HL-60 (cell line): ENCODE measurements around the gene CAMKK1.
A peak's percentile ranks its signal among the peaks of the same experiment; 100 is the strongest.
"Not testable (repeated sequence)": the region's sequence is repeated elsewhere in the genome, so short reads cannot be mapped to it uniquely, and the experiment has no call there.

Source experiments
- DNase-seq, 2 experiments: peaks; one replicate each; pipeline ENCODE4 v3.0.0-alpha.2; 2010 to 2020; ENCODE audit warnings: low read depth in 1 of 2, low spot score in 1 of 2
- H3K27ac ChIP-seq: fragments of 250-450 bp; sonication (Bioruptor Pico); replicated peaks from 2 replicates; pipeline ENCODE4 v1.5.1; 2020; ENCODE audit warnings: mild to moderate bottlenecking, moderate library complexity
- H3K27me3 ChIP-seq: fragments of 250-450 bp; sonication (Bioruptor Pico); 2 replicates; pipeline ENCODE4 v1.5.1; 2021; ENCODE audit warnings: mild to moderate bottlenecking, moderate library complexity; ENCODE audit not compliant: insufficient read depth, poor library complexity, severe bottlenecking
- H3K4me3 ChIP-seq: replicated peaks from 2 replicates; pipeline ENCODE4 v1.5.1; 2011; ENCODE audit warnings: mild to moderate bottlenecking, control low read depth, low read length; ENCODE audit not compliant: insufficient read depth
- GABPA ChIP-seq: IDR thresholded peaks from 2 replicates; pipeline ENCODE4 v1.6.1; 2012; ENCODE audit warnings: low read depth
- POLR2AphosphoS5 ChIP-seq: IDR thresholded peaks from 2 replicates; pipeline ENCODE4 v1.6.1; 2012; ENCODE audit warnings: low read depth
- SPI1 ChIP-seq: IDR thresholded peaks from 2 replicates; pipeline ENCODE4 v1.6.1; 2012; ENCODE audit warnings: low read depth, mild to moderate bottlenecking, borderline replicate concordance
- TF ChIP-seq, protein P1 (sequence below): IDR thresholded peaks from one replicate; pipeline ENCODE4 v1.5.1; 2011; ENCODE audit warnings: low read length, control low read depth, inconsistent platforms; ENCODE audit not compliant: insufficient read depth
- TF ChIP-seq, protein P2 (sequence below): IDR thresholded peaks from 2 replicates; pipeline ENCODE4 v1.6.1; 2012; ENCODE audit warnings: low read depth; ENCODE audit not compliant: insufficient replicate concordance

Gene CAMKK1

DNA sequence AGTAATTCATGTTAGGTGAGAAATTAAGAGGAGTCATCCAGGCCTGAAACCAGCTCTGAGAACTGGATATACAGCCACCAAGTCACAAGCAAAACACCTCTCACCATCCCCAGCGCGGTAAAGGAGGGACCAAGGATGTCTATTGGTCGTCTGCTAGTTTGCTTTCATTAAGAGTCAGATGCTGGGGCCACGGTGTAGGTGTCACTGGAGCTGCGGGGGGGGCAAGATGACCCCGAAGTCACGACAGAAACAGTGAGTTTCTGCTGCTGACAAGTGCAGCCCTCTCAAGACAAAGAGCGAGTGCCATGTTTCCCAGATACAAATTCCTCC is 47.6 kb downstream of the CAMKK1 start:
- no peak for DNase-seq
- no peak for TF ChIP-seq POLR2AphosphoS5
- no peaks in the 10 kb centered on the region for H3K27me3 ChIP-seq
- peak overlapping the region; percentile 90 for H3K27ac ChIP-seq
- H3K4me3 ChIP-seq = peak overlapping the region; percentile 77

DNA sequence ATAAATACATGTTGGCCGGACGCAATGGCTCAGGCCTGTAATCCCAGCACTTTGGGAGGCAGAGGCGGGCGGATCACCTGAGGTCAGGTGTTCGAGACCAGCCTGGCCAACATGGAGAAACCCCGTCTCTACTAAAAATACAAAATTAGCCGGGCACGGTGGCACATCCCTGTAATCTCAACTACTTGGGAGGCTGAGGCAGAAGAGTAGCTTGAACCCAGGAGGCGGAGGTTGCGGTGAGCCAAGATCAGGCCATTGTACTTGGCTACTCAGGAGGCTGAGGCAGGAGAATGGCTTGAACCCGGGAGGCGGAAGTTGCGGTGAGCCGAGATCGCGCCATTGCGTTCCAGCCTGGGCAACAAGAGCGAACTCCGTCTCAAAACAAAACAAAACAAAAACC is 48.3 kb downstream of the CAMKK1 start:
- not testable (repeated sequence) for DNase-seq, H3K27me3 ChIP-seq, H3K27ac ChIP-seq
- peak overlapping the region; percentile 77; the same call in 1 of the 2 replicates for H3K4me3 ChIP-seq

DNA sequence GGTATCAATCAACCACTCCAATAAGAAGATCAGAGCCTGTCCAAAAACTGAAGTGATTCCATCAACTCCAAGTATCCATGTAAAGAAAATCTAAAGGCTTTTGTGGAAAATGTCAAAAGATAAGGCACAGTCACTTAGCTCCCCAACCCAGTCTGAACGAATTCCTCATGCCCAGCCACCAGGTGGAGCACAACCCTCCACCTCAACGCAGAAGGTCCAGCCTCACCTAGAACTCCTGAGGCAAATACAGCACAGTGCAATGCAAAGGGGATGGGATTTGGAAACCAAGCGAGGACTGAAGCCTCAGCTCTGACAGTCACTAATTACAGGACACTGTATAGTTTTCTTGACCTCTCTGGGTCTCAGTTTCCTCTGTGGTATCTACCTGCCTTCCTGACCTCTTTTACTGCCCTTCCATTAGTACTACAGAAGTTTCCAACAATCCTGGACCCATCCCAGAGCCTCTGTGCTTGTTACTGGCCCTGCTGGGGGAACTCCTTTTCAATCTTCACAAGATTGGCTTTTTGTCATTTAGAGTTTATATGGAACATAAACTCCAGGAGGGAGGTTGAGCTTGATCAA is 48.8 kb downstream of the CAMKK1 start:
- H3K4me3 ChIP-seq = no peak overlapping the region
- no peak for TF ChIP-seq POLR2AphosphoS5
- TF ChIP-seq, protein P1, sequence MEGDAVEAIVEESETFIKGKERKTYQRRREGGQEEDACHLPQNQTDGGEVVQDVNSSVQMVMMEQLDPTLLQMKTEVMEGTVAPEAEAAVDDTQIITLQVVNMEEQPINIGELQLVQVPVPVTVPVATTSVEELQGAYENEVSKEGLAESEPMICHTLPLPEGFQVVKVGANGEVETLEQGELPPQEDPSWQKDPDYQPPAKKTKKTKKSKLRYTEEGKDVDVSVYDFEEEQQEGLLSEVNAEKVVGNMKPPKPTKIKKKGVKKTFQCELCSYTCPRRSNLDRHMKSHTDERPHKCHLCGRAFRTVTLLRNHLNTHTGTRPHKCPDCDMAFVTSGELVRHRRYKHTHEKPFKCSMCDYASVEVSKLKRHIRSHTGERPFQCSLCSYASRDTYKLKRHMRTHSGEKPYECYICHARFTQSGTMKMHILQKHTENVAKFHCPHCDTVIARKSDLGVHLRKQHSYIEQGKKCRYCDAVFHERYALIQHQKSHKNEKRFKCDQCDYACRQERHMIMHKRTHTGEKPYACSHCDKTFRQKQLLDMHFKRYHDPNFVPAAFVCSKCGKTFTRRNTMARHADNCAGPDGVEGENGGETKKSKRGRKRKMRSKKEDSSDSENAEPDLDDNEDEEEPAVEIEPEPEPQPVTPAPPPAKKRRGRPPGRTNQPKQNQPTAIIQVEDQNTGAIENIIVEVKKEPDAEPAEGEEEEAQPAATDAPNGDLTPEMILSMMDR = peak; percentile 5
- peak in 1 of 2 experiments; percentile 48 for DNase-seq

GRCh38 chr17:3838206-3838605 is 54.6 kb downstream of the CAMKK1 start:
- no peak for DNase-seq
- no peak for TF ChIP-seq SPI1
- no peak for TF ChIP-seq GABPA
- no peak for TF ChIP-seq POLR2AphosphoS5
- TF ChIP-seq, protein P2, sequence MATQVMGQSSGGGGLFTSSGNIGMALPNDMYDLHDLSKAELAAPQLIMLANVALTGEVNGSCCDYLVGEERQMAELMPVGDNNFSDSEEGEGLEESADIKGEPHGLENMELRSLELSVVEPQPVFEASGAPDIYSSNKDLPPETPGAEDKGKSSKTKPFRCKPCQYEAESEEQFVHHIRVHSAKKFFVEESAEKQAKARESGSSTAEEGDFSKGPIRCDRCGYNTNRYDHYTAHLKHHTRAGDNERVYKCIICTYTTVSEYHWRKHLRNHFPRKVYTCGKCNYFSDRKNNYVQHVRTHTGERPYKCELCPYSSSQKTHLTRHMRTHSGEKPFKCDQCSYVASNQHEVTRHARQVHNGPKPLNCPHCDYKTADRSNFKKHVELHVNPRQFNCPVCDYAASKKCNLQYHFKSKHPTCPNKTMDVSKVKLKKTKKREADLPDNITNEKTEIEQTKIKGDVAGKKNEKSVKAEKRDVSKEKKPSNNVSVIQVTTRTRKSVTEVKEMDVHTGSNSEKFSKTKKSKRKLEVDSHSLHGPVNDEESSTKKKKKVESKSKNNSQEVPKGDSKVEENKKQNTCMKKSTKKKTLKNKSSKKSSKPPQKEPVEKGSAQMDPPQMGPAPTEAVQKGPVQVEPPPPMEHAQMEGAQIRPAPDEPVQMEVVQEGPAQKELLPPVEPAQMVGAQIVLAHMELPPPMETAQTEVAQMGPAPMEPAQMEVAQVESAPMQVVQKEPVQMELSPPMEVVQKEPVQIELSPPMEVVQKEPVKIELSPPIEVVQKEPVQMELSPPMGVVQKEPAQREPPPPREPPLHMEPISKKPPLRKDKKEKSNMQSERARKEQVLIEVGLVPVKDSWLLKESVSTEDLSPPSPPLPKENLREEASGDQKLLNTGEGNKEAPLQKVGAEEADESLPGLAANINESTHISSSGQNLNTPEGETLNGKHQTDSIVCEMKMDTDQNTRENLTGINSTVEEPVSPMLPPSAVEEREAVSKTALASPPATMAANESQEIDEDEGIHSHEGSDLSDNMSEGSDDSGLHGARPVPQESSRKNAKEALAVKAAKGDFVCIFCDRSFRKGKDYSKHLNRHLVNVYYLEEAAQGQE = no peak
- TF ChIP-seq, protein P1 = no peak
- no peaks in the 10 kb centered on the region for H3K27me3 ChIP-seq
- H3K27ac ChIP-seq = peak overlapping the region; percentile 32
- H3K4me3 ChIP-seq = no peak overlapping the region

More for the DNA sequence above, 48.8 kb downstream of the CAMKK1 start:
- Histone ChIP-seq H3K27me3 (no peaks in the 10 kb centered on the region), H3K27ac (0 out of 2 replicates have a peak overlapping the region, but pooled peaks have one; percentile 1)

GRCh38 chr17:3836551-3836950 is 56.3 kb downstream of the CAMKK1 start:
- Histone ChIP-seq H3K27me3 (no peaks in the 10 kb centered on the region), H3K4me3 (no peak overlapping the region), H3K27ac (peak overlapping the region; percentile 78)
- no peak for DNase-seq
- TF ChIP-seq, protein P2 = no peak
- no peak for TF ChIP-seq GABPA
- TF ChIP-seq, protein P1 = no peak
